GM18520 (cell line): ENCODE measurements around the gene MYB.
"Not testable (repeated sequence)": the region's sequence is repeated elsewhere in the genome, so short reads cannot be mapped to it uniquely, and the experiment has no call there.

ENCODE experiments used
- ATAC-seq: cut with Tn5 transposase; IDR thresholded peaks from one replicate; pipeline ENCODE4 v1.9.1; 2021; ENCODE audit not compliant: unreplicated experiment

MYB gene

DNA sequence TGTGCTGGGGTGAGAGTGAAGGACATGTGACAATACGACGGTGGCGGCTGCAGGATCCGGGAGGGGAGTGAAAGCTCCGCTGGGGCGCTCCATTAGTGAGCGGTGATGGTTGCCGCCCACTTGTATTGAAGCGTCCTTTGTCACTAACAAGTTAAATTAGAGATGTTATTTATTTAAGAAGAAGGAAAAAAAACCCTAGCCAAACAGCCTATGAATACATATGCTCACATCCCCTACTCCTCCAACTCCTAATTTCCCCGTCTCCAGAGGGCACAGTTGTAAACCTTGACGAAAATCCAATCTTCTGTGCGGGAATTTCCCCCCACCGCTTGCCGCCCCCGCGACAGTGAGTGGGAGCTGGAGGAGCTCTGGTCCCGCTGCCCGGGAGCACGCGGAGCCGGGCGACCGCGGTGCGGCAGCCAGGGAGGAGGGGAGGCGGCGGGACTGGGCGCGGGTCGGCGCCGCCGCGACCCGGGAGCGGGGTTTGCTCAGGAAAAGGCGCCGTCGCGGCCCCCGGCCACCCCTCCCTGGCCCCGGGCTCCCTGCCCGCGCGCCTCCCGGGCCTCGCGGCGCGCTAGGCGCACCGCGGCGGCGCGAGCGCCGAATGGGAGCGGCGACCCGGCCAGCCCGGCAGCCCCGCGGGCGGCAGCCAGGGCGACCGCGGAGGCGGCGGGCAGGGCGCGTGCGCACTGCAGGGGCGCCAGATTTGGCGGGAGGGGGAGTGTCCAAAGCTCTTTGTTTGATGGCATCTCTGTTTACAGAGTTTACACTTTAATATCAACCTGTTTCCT is at the start of gene MYB:
TSS of gene MYB (plus strand) at position 767 of the 791 bp plus-strand sequence. CDS start 206 bp downstream, outside the sequence.
- ATAC-seq: peak; percentile 27

DNA sequence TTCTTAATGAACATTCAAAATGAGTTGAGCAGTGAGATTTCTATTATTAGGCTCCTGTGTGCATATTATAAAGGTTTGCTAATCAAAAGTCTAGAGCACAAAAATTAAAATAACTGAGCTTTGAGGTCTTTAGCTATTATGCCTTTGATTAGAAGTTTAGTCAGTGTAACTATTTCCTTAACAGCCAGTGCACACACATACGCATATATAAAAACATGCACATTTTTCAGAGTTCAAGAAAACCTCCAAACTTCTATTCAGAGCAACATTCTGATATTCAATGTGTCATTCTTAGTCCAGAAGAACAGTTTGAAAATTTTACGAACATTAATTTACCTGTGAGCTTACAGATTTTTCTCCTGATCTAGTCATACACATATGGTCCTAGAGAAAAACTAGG is 48.3 kb upstream of the MYB start:
- ATAC-seq: no peak

- ATAC-seq: no peak
Observed at GRCh38 chr6:135135835-135136234, 45.3 kb upstream of the MYB start.

DNA sequence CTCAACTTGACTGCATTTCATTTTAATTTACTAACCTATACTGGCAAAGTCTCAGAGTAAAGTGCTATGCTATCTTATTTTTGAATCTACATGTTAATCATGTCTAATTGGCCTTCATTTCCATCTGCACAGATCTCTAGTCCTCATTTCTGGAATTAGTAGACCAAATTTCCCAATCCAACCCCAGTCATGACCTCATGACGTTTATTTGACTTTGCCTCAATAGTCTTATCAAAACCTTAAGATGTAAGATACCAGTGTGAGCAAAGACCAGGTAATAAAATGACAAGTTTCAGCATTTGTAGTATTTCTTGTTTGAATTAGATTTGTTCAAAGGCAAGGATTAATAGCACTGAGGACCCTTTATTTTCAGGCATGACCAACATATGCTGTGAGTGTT is 43.3 kb upstream of the MYB start:
- no peak for ATAC-seq

DNA sequence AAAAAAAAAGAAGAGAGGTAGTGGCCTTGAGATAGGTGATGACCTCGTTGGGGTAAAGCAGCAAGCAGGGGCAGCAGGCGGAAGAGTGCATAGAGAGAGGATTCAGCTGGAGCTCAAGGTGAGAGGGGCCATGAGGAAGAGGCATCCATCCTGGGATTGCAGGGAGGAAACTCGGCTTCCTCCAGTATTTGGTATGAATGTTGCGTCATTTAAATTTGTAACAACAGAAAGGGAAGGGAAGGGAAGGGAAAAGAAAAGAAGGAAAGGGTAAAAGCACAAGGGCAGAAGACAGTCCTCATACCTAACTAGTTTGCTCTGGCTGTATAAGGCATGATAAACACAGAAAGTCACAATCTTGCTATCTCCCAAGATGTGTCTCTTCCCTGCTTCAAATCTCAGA is 39.9 kb upstream of the MYB start:
- ATAC-seq: no peak

DNA sequence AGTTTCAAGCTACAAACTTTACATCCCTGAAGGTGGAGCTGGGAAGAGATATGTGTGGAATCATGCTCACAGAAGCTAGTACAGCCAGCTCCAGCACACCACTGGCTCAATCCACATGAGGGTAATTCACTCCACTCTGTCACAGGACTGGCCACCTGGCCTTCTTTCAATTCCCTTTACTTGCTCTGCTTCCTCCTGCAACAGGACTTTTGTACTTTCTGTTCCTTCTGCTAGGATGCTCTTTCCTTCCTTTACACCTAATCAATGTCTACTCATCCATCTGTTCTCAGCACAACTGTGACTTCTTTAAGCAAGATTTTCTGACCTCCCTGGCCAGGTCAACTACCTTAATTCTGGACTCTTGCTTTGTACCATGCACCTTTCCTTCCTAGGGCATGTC is 39.4 kb upstream of the MYB start:
- no peak for ATAC-seq

- ATAC-seq: not testable (repeated sequence)
Observed at GRCh38 chr6:135142232-135142631, 38.9 kb upstream of the MYB start.

- ATAC-seq: no peak
Observed at GRCh38 chr6:135144673-135145062, 36.4 kb upstream of the MYB start.

DNA sequence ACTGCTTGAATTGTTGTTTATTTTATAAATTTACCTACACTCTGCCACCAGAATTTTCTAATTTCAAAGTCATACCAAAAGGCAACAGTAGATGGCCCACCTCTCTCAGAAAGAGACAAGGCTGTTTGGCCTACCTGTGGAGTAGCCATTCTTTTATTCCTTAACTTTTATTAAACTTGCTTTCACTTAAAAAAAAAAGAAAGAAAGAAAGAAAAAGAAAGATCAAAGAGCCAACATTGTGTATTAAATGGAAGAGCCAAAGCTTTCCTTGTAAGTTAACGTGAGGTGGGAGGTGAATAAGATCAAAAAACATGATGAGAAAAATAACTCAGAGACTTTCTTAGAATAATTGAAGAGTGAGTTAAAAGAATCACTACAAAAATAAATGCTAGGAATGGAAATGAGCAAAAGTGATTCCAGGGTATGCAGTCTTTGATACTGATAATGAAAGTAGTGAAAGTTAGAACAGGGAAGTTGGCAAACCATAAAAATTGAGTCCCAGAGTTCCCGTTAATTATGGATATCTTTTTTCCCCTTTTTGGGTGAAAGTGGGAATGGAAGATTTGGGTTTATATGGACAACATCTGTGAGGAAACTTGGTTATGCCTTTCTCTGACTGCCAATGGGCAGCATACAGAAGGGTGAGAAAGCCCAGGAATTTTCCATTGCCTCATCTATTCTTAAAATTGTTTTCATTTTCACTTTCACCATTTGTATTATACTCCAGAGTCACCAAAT is 35.9 kb upstream of the MYB start:
- ATAC-seq: no peak

DNA sequence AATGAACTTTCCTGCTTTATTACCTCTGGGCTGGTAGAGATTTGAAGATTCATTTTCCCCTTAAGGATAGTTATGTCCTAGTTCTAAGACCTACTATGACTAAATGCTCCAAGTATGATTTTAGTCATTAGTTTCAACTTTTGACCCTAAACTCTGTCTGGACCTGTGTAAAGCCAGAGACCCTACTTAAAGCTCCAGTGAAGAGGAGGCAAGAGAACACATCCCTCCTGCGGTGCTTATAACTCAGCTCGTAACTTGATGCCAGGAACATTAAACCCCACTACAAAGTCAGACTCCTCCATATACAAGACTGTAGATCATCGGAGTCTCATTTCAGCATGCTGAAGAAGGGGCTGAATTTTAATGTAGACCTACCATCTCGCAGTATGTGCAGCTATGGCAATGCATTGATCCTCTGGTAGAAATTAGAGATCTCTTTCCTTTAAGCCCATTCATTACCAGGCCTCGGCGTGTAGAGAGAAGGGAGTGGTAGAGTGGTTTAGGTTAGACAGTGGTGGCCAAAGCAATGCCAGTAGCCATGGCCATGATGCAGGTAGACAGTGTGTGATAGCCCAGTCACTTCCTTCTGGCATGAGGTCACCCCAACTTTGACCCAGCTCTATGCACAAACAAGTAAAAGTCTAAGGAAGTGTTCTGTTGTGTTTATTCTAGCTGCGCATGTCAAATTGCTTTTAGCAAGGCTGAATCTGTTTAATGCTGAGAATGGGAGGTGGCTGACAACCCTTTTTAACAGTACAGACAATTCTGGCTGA is 34.8 kb upstream of the MYB start:
- ATAC-seq: no peak

DNA sequence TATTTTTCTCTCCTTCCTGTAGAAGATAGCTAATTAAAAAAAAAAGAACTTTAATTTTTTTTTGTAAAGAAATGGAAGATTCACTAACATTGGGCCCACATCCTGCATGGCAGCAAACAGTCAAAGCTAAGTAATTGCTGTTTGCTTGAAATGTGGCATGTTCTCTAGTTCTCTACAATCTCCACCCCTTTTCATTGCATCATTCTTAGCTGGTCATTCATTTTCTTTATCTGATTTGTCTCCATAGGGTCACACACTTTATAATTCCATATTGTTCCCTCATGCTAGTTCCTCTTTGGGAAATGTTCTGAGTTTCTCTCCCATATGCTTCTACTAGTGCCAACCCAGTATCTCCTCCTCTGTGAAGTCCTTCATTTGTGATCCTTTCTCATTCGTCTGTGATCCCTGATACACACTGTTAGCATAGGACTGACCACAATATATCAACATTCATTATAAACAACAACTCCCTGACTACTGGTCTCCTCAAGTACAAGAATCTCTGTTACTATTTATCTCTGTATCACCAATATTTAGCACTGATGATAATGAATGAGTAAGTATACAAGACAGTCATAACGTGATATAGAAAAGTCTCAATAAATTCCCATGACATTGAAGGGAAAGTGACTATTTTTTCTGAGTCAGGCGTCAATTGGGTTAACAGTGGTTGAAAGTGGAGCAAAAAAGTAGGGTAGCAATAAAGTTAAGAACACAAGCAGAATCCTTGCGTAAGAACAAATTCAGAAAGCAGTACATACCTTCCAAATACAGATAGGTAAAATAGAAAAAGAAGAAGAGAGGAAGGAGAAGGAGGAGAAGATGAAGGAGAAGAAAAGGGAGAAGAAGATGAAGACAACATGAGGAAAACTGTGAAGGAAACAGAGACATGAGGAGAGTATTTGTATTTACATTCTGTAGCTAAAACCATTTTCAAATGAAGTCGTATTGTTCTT is 33.2 kb upstream of the MYB start:
- ATAC-seq: no peak

DNA sequence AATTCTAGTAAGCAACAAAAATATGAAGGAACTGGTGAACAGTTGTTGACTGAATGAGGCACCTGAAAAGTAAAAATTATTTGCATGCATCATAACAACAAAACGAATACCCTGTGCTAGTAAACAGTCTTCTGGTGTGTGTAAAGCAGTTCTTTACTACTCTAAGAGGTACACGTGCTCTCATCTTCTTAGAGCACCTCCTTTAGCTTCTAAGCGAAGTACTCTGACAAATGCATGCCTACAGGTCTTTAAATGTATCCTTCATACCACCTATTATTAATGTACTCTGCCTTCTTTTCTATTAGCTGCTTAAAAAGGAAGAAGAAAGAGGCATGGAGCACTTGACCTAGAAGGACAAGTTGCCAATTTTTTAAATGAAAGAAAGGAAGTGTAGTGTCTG is 32.2 kb upstream of the MYB start:
- ATAC-seq: no peak

DNA sequence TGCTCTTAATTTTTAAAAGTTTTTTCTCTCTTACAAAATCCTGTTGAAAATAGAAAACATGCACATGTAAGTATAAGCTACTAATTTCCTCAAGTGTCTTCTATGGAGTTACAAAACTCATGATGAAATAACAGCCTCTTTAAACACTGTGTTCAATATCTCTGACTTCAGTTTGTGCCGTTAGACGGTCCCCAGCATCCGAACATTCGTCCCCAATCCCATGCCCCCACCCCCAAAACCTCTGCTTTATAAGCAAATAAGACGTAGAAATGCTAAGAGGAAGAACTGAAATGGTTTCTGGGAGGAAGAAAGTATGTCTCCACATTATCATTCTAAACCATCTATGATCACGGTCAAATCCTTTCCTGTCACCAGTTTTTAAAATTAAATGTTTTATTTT is 31.7 kb upstream of the MYB start:
- no peak for ATAC-seq

GRCh38 chr6:135150481-135150880 is 30.6 kb upstream of the MYB start:
- ATAC-seq: not testable (repeated sequence)

GRCh38 chr6:135154125-135154524 is 27.0 kb upstream of the MYB start:
- not testable (repeated sequence) for ATAC-seq

DNA sequence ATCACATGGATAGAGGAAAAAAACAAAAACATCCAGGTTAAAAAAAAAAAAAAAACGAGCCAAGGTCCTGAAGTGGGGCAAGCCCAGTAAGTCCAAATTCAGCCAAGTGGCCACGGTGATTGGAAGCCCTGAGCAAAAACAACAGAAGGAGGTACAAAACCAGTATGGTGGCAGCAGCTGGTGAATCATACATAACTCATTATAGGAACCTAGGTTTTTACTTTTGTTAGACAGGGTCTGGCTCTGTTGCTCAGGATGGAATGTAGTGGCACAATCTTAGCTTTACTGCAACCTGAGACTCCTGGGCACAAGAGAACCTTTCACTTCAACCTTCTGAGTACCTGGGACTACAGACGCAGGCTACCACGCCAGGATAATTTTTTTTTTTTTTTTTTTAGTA is 22.7 kb upstream of the MYB start:
- no peak for ATAC-seq

DNA sequence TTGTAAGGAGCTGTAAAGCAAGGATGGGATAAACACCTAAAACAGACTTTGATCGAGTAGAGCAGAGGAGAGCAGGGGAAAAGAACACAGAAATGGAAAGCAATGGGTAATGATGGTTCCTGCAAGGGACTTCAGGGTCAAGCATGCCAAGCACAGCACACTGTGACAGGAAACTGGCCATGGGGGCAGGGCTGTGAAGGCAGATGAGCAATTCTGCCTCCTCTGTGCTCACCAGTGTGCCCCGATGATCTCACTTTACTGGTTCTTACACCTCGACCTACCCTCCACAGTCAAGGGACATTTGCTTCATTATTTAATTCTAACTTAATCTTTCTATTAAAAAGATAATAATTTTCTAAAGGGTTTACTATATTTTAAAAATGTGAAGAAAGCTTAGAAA is 21.6 kb upstream of the MYB start:
- no peak for ATAC-seq

- ATAC-seq: no peak
Observed at GRCh38 chr6:135161411-135162395, 19.4 kb upstream of the MYB start.

DNA sequence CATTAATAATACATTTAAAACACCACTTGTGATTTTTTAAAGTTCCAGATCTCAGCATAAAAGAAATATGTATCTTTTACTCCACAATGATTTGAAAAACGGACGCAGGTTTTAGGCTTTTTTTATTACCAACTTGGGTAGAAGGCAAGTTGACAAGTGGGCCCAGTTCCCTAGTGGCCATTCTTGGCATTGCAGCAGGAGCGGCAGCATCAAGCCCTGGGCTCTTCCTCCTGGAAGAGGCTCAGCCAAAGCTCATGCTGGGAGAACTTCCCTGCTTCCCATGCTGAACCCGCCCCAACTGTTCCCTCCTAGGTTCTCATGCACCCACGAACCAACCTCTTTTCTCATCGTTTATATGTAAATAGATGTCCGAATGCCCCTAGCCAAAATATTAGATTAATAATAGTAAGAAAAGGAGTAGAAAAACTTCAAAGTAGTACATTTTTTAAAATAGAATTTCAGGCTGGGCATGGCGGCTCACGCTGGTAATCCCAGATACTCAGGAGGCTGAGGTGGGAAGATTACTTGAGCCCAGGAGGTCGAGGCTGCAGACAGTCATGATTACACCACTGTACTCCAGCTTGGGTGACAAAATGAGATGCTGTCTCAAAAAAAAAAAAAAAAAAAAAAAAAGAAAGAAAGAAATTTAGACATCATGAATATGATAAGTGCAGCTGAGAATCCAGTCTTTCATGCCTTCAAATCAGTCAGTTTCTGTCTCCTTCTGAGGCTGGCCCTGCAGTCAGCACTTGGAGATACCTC is 18.2 kb upstream of the MYB start:
- no peak for ATAC-seq
